Stomach (tissue), 4 donors: ENCODE results near the gene FAM240A.

Experiments used
- EP300 ChIP-seq: sonication (generic); formaldehyde crosslinking; IDR thresholded peaks from one replicate; pipeline ENCODE4 v1.6.1; 2017; ENCODE audit warnings: antibody characterized with exemption
- POLR2A ChIP-seq, 4 donors: fragments of 450-650 bp; IDR thresholded peaks; one replicate each; pipeline ENCODE4 v1.6.1; 2016; ENCODE audit warnings: antibody characterized with exemption in 4 of 4, control low read depth in 2 of 4, mild to moderate bottlenecking in 1 of 4, moderate library complexity in 1 of 4
- TF ChIP-seq, protein P1 (sequence below), 7 experiments: fragments of 450-650 bp in 4 of 7; fragments of 200-600 bp in 3 of 7; sonication (generic) in 3 of 7; IDR thresholded peaks; one replicate each; pipeline ENCODE4 v1.5.1; 2016 to 2019; ENCODE audit warnings: antibody characterized with exemption in 7 of 7, control low read depth in 2 of 7, mild to moderate bottlenecking in 1 of 7

DNA sequence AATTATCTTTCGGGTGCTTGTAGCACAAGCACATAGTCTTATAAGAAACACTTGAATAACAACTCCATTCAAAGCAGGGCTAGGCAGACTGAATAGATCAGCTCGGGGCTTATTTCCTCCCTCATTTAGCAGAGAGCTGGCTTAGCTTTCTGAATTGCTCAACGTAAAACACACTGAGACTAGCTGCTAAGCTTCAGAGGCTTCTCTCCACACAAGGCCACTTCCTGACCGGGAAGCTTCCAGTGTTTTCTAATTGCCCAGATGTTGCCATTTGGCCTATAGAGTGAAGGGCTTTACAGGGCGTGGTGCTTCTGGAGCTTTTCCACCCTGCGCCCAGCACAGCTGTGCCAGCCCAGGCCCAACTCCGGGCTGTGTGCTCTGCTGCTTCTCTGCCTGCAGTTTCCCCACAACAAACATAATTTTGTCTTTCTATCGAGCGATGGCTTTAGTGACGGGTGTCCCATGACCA lies 16.6 kb downstream of the FAM240A start:
- TF ChIP-seq, protein P1, sequence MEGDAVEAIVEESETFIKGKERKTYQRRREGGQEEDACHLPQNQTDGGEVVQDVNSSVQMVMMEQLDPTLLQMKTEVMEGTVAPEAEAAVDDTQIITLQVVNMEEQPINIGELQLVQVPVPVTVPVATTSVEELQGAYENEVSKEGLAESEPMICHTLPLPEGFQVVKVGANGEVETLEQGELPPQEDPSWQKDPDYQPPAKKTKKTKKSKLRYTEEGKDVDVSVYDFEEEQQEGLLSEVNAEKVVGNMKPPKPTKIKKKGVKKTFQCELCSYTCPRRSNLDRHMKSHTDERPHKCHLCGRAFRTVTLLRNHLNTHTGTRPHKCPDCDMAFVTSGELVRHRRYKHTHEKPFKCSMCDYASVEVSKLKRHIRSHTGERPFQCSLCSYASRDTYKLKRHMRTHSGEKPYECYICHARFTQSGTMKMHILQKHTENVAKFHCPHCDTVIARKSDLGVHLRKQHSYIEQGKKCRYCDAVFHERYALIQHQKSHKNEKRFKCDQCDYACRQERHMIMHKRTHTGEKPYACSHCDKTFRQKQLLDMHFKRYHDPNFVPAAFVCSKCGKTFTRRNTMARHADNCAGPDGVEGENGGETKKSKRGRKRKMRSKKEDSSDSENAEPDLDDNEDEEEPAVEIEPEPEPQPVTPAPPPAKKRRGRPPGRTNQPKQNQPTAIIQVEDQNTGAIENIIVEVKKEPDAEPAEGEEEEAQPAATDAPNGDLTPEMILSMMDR (IDR thresholded peaks at IDR 0.05) = no peak
- TF ChIP-seq POLR2A (IDR thresholded peaks at IDR 0.05) (no peak), EP300 (no peak)
